GM13977 (cell line): ENCODE measurements around the gene EEFSEC.

ENCODE experiments used
- DNase-seq: peaks from one replicate; pipeline ENCODE4 v3.0.0; 2012; ENCODE audit warnings: low spot score
- CTCF ChIP-seq: IDR thresholded peaks from 2 replicates; pipeline ENCODE4 v1.5.1; 2012; ENCODE audit warnings: mild to moderate bottlenecking, control low read depth; ENCODE audit not compliant: insufficient read depth; ENCODE audit errors: extremely low read depth, missing control alignments
- in situ Hi-C: fragments of 300-500 bp; cut with MboI; formaldehyde crosslinking; loops from one replicate; pipeline ENCODE4 v1.12.0; 2022; ENCODE audit warnings: low sequenced_read_pairs, low pct_unique_long_range_greater_than_20kb, mixed read lengths, inconsistent platforms; ENCODE audit not compliant: unreplicated experiment

The EEFSEC gene

DNA sequence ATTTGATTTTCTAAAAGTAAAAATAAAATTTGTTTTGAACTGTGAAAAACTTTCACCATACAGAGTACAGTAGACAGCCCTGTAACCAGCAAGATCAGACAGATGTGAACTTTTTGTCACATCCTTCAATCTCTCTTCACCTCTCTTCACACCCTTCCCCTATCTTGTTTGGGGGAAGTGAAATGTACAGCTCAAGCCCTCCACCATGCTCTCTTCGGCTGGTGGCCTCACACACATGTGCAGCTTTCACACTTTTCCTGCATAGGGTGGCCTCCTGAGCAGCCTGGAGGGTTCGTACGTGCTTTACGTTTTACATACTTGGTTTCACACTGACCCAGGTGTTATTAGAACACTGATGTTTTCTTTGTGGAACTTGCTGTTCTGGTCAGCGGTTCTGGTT, 227.0 kb downstream of the EEFSEC start:
- DNase-seq, result no peak
- in situ Hi-C loops, result no loop called here
- TF ChIP-seq CTCF, result no peak

DNA sequence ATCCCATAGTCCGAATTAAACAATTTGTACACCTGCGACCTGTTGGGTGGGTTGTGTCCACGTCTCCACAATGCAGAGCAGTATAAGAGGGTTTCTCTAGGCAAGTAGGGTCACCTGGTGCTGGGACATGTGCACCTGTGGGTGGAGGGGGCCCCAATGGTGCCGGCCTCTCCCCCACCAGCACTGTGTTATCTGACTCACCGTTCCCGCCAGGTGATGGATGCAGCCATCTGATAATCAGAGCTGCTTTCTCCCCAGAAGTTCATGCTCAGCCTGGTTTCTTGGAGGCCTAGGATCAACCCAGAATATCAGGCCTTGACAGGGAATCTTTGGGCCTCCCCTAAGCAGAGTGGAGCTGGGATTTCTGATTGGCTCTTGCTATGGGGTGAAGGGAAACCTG, 227.4 kb downstream of the EEFSEC start:
- in situ Hi-C loops, result no loop called here
- no peak for TF ChIP-seq CTCF
- DNase-seq, result no peak

DNA sequence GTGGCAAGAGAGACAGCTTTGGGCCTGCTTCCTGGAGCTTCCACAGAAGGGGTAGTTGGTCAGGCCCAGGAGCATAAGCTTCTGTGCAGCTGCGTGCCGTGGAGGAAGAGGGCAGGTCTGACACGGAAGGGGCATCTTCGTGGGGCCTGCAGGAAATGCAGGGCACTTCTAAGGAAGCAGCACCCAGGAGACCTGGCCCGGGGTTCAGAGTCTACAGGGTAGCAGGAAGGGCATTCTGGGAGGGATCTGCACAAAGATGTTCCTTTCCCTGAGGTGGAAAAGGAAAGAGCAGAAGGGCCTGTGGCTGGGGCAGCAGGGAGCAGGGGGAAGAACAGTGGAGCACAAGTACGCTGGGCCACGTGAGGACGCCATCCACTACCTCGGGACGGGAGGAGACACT, 228.3 kb downstream of the EEFSEC start:
- no peak for DNase-seq
- in situ Hi-C loops, result no loop called here
- no peak for TF ChIP-seq CTCF

GRCh38 chr3:128382221-128382807, 229.0 kb downstream of the EEFSEC start:
- DNase-seq, result no peak
- in situ Hi-C loops, result no loop called here
- no peak for TF ChIP-seq CTCF

- TF ChIP-seq CTCF, result no peak
- in situ Hi-C loops, result no loop called here
- no peak for DNase-seq
Observed at GRCh38 chr3:128383316-128384235, 230.3 kb downstream of the EEFSEC start.

GRCh38 chr3:128385080-128385832, 232.0 kb downstream of the EEFSEC start:
- no peak for TF ChIP-seq CTCF
- in situ Hi-C loops, result no loop called here
- DNase-seq, result no peak
